BJ (cell line): ENCODE data around the gene STIM2. TPM values are rescaled to one million over a fixed set of nuclear protein-coding genes. Genes with fewer than 3 reads are reported as not detected.

Experiments
- CTCF ChIA-PET: fragments of 350-600 bp; formaldehyde crosslinking; extraction: SDS; loops from one replicate; lab custom pipeline; 2021; ENCODE audit warnings: antibody characterized with exemption, inconsistent platforms; lab: Yijun Ruan, JAX
- POLR2A ChIA-PET: fragments of 300-600 bp; sonication (Branson Sonifier 250); formaldehyde crosslinking; extraction: SDS; loops from one replicate; lab custom pipeline; 2021; ENCODE audit warnings: antibody characterized with exemption; lab: Charles Lee
- DNase-seq: peaks from one replicate; pipeline ENCODE4 v3.0.0-alpha.2; 2011; ENCODE audit warnings: low read depth
- H3K27me3 ChIP-seq: 2 replicates; pipeline ENCODE4 v1.6.0; 2011; ENCODE audit warnings: low read length; ENCODE audit not compliant: control insufficient read depth, insufficient read depth
- H3K36me3 ChIP-seq: 2 replicates; pipeline ENCODE4 v1.5.1; 2011; ENCODE audit warnings: low read length; ENCODE audit not compliant: control insufficient read depth, insufficient read depth
- H3K4me3 ChIP-seq: 2 replicates; pipeline ENCODE4 v1.5.1; 2011; ENCODE audit warnings: low read depth, mild to moderate bottlenecking, control low read depth, low read length
- CTCF ChIP-seq: IDR thresholded peaks from 2 replicates; pipeline ENCODE4 v1.5.1; 2011; ENCODE audit warnings: low read depth, mild to moderate bottlenecking, control low read depth, inconsistent platforms, low read length, moderate library complexity; ENCODE audit not compliant: insufficient read depth
- polyA plus RNA-seq: library from polyadenylated mRNA; depleted of rRNA; stranded (reverse); fragments of >200 nt; gene quantifications from 2 replicates; pipeline ENCODE4 v1.2.3, GENCODE V29; 2011

The STIM2 gene
- polyA plus RNA-seq, 1 experiment, result 17.8 TPM

GRCh38 chr4:26836539-26836938, 24.1 kb upstream of the STIM2 start:
- ChIA-PET POLR2A (no interaction called here), CTCF (interaction anchor here (0.7 kb wide), 1 partner anchor 423 kb away, joined by 3 read pairs; no protein-coding TSS in a partner anchor)
- no peak for TF ChIP-seq CTCF
- H3K36me3 ChIP-seq, result no peaks in the 10 kb centered on the region
- no peak overlapping the region for H3K4me3 ChIP-seq
- H3K27me3 ChIP-seq, result peaks cover 3% of the 10 kb centered on the region; the same call in 1 of the 2 replicates
- DNase-seq, result no peak

GRCh38 chr4:26837993-26838842, 22.4 kb upstream of the STIM2 start:
- POLR2A ChIA-PET, result no interaction called here
- Histone ChIP-seq H3K27me3 (peaks cover 3% of the 10 kb centered on the region; the same call in 1 of the 2 replicates), H3K4me3 (no peak overlapping the region), H3K36me3 (no peaks in the 10 kb centered on the region)
- no peak for TF ChIP-seq CTCF
- CTCF ChIA-PET, result interaction anchor here (0.6 kb wide), 3 partner anchors 169 to 281 kb away, joined by 3 to 6 read pairs (median 6); no protein-coding TSS in a partner anchor
- DNase-seq, result no peak

GRCh38 chr4:26839016-26839415, 21.6 kb upstream of the STIM2 start:
- DNase-seq, result peak; percentile 33
- CTCF ChIA-PET, result interaction anchor here (0.6 kb wide), 3 partner anchors 168 to 282 kb away, joined by 3 to 6 read pairs (median 6); no protein-coding TSS in a partner anchor
- POLR2A ChIA-PET, result no interaction called here

GRCh38 chr4:26839534-26839951, 21.1 kb upstream of the STIM2 start:
- peaks cover 3% of the 10 kb centered on the region; the same call in 1 of the 2 replicates for H3K27me3 ChIP-seq
- no peak overlapping the region for H3K4me3 ChIP-seq
- peak; percentile 74 for DNase-seq
- POLR2A ChIA-PET, result no interaction called here
- H3K36me3 ChIP-seq, result no peaks in the 10 kb centered on the region
- CTCF ChIA-PET, result no interaction called here
- TF ChIP-seq CTCF, result no peak

More at GRCh38 chr4:26839016-26839415, 21.6 kb upstream of the STIM2 start:
- Histone ChIP-seq H3K36me3 (no peaks in the 10 kb centered on the region), H3K27me3 (peaks cover 3% of the 10 kb centered on the region; the same call in 1 of the 2 replicates), H3K4me3 (no peak overlapping the region)
- TF ChIP-seq CTCF, result no peak

GRCh38 chr4:26840786-26841185, 19.9 kb upstream of the STIM2 start:
- TF ChIP-seq CTCF, result no peak
- ChIA-PET POLR2A (interaction anchor here (0.6 kb wide), 1 partner anchor 9 kb away, joined by 3 read pairs; no protein-coding TSS in a partner anchor), CTCF (no interaction called here)
- Histone ChIP-seq H3K27me3 (0 out of 2 replicates have a peak, but pooled peaks cover 1% of the 10 kb centered on the region), H3K4me3 (no peak overlapping the region), H3K36me3 (no peaks in the 10 kb centered on the region)
- no peak for DNase-seq
